ENCODE measurements around the gene GALNT16. TPM values are rescaled to one million over a fixed set of nuclear protein-coding genes. Genes with fewer than 3 reads are reported as not detected.

Gene GALNT16
- total and polyA plus RNA-seq, 2 donors (not counting 1 experiment from before 2014, with no cell fraction given) = 0.09 to 3.4 TPM

GRCh38 chr14:69249603-69250002 is 10.4 kb upstream of the GALNT16 start:
- DNase-seq (no peak), ATAC-seq (ENCODE audit: low read depth) (no peak)
- no peaks in the 10 kb centered on the region for H3K79me2 ChIP-seq (ENCODE audit: control insufficient read depth, insufficient read depth, low read length)
- H3K4me2 ChIP-seq (replicated peaks; ENCODE audit: low read depth, low read length, poor library complexity, severe bottlenecking) = no peak overlapping the region
- POLR2A ChIA-PET = no interaction called here
- H3K4me3 ChIP-seq (ENCODE audit: control extremely low read depth in 1 of 5, extremely low read depth in 1 of 5, insufficient read depth in 1 of 5, low read depth in 2 of 5, low read length in 4 of 5) = no peak overlapping the region
- no peak overlapping the region for H3K27ac ChIP-seq (ENCODE audit: low read length in 2 of 2)
- H3K9me3 ChIP-seq (ENCODE audit: control extremely low read depth in 1 of 3, control insufficient read depth in 2 of 3, insufficient read depth in 1 of 3, low read length in 2 of 3) = no peaks in the 10 kb centered on the region
- H3K9me3 Mint-ChIP-seq (ENCODE audit: insufficient read depth) = no peaks in the 10 kb centered on the region
- H3K4me1 ChIP-seq (ENCODE audit: control insufficient read depth in 2 of 2, insufficient read depth in 2 of 2, low read length in 2 of 2) = no peaks in the 10 kb centered on the region
- no peak for TF ChIP-seq EZH2 (IDR thresholded peaks at IDR 0.05; ENCODE audit: borderline replicate concordance, insufficient read depth, low read depth, low read length, poor library complexity, severe bottlenecking)
- TF ChIP-seq CTCF (IDR thresholded peaks at IDR 0.05) = no peak
- no peaks in the 10 kb centered on the region for H3K36me3 ChIP-seq (replicated peaks in 1 of 2; ENCODE audit: control extremely low read depth in 1 of 2, control insufficient read depth in 1 of 2, extremely low read depth in 1 of 2, insufficient read depth in 2 of 2, low read length in 1 of 2)
- CTCF ChIA-PET = interaction anchor here (1.1 to 3.1 kb wide), 2 partner anchors 10 to 210 kb away, joined by 3 to 15 read pairs; no protein-coding TSS in a partner anchor
- no peak overlapping the region for H2AFZ ChIP-seq (ENCODE audit: insufficient read depth, low read depth, low read length, poor library complexity, severe bottlenecking)
- no peak overlapping the region for H3K4me3 Mint-ChIP-seq
- H3K27ac Mint-ChIP-seq = no peak overlapping the region
- intact Hi-C loops (cut with micrococcal nuclease) = loop anchor here (10.0 kb wide), 1 partner anchor 475 kb away; no protein-coding TSS in a partner anchor
- peaks cover 0 to 8% (median 0%) of the 10 kb centered on the region in 4 experiments for H3K27me3 ChIP-seq (replicated peaks in 1 of 4; ENCODE audit: control extremely low read depth in 1 of 4, control insufficient read depth in 3 of 4, insufficient read depth in 4 of 4, low read length in 3 of 4)
- no peak overlapping the region for H3K9ac ChIP-seq (ENCODE audit: low read length)
- WGBS (ENCODE audit: insufficient coverage) = 100% methylated on average over 1 of the region's 5 CpGs
- H3K4me1 Mint-ChIP-seq = peaks cover 2% of the 10 kb centered on the region
- peaks cover 23% of the 10 kb centered on the region for H3K27me3 Mint-ChIP-seq
- no peaks in the 10 kb centered on the region for H4K20me1 ChIP-seq (ENCODE audit: control insufficient read depth, insufficient read depth, low read length, poor library complexity, severe bottlenecking)

GRCh38 chr14:69252851-69253250 is 7.1 kb upstream of the GALNT16 start:
- peaks cover 2% of the 10 kb centered on the region for H3K4me1 Mint-ChIP-seq
- DNase-seq = no peak
- no peak for ATAC-seq (ENCODE audit: low read depth)
- Histone ChIP-seq H3K9ac (ENCODE audit: low read length) (no peak overlapping the region), H2AFZ (ENCODE audit: insufficient read depth, low read depth, low read length, poor library complexity, severe bottlenecking) (no peak overlapping the region), H3K36me3 (replicated peaks in 1 of 2; ENCODE audit: control extremely low read depth in 1 of 2, control insufficient read depth in 1 of 2, extremely low read depth in 1 of 2, insufficient read depth in 2 of 2, low read length in 1 of 2) (no peaks in the 10 kb centered on the region), H3K4me1 (ENCODE audit: control insufficient read depth in 2 of 2, insufficient read depth in 2 of 2, low read length in 2 of 2) (no peaks in the 10 kb centered on the region), H3K4me3 (ENCODE audit: control extremely low read depth in 1 of 5, extremely low read depth in 1 of 5, insufficient read depth in 1 of 5, low read depth in 2 of 5, low read length in 4 of 5) (no peak overlapping the region), H3K4me2 (replicated peaks; ENCODE audit: low read depth, low read length, poor library complexity, severe bottlenecking) (no peak overlapping the region), H3K9me3 (ENCODE audit: control extremely low read depth in 1 of 3, control insufficient read depth in 2 of 3, insufficient read depth in 1 of 3, low read length in 2 of 3) (no peaks in the 10 kb centered on the region), H3K79me2 (ENCODE audit: control insufficient read depth, insufficient read depth, low read length) (no peaks in the 10 kb centered on the region), H4K20me1 (ENCODE audit: control insufficient read depth, insufficient read depth, low read length, poor library complexity, severe bottlenecking) (no peaks in the 10 kb centered on the region), H3K27me3 (replicated peaks in 1 of 4; ENCODE audit: control extremely low read depth in 1 of 4, control insufficient read depth in 3 of 4, insufficient read depth in 4 of 4, low read length in 3 of 4) (peaks cover 0 to 26% (median 2%) of the 10 kb centered on the region in 4 experiments), H3K27ac (ENCODE audit: low read length in 2 of 2) (no peak overlapping the region)
- ChIA-PET CTCF (interaction anchor here (1.2 to 1.5 kb wide), 2 partner anchors 10 to 11 kb away, joined by 5 to 6 read pairs; no protein-coding TSS in a partner anchor), POLR2A (no interaction called here)
- no peak overlapping the region for H3K4me3 Mint-ChIP-seq
- intact Hi-C loops (cut with micrococcal nuclease) = no loop called here
- H3K27ac Mint-ChIP-seq = no peak overlapping the region
- TF ChIP-seq EZH2 (IDR thresholded peaks at IDR 0.05; ENCODE audit: borderline replicate concordance, insufficient read depth, low read depth, low read length, poor library complexity, severe bottlenecking) (no peak), CTCF (IDR thresholded peaks at IDR 0.05) (no peak)
- peaks cover 46% of the 10 kb centered on the region for H3K27me3 Mint-ChIP-seq
- no peaks in the 10 kb centered on the region for H3K9me3 Mint-ChIP-seq (ENCODE audit: insufficient read depth)
- WGBS (ENCODE audit: insufficient coverage) = 67% methylated on average over 3 of the region's 3 CpGs
